ENCODE data around the gene STEAP1.

STEAP1 gene

GRCh38 chr7:90167361-90167760, 13.1 kb downstream of the STEAP1 start:
- no peak for DNase-seq (ENCODE audit: low read depth, low spot score)
- TF ChIP-seq CTCF (IDR thresholded peaks at IDR 0.05; ENCODE audit: low read depth, low read length), result no peak
- no peak overlapping the region for H3K4me3 ChIP-seq (ENCODE audit: low read depth, low read length)
- in situ Hi-C loops (cut with HindIII; ENCODE audit: low sequenced_read_pairs), result no loop called here

GRCh38 chr7:90169891-90170290, 15.6 kb downstream of the STEAP1 start:
- in situ Hi-C loops (cut with HindIII; ENCODE audit: low sequenced_read_pairs), result no loop called here
- no peak for TF ChIP-seq CTCF (IDR thresholded peaks at IDR 0.05; ENCODE audit: low read depth, low read length)
- no peak for DNase-seq (ENCODE audit: low read depth, low spot score)
- no peak overlapping the region for H3K4me3 ChIP-seq (ENCODE audit: low read depth, low read length)

GRCh38 chr7:90172121-90172520, 17.9 kb downstream of the STEAP1 start:
- no peak for TF ChIP-seq CTCF (IDR thresholded peaks at IDR 0.05; ENCODE audit: low read depth, low read length)
- no peak for DNase-seq (ENCODE audit: low read depth, low spot score)
- in situ Hi-C loops (cut with HindIII; ENCODE audit: low sequenced_read_pairs), result no loop called here
- no peak overlapping the region for H3K4me3 ChIP-seq (ENCODE audit: low read depth, low read length)

GRCh38 chr7:90172624-90173023, 18.4 kb downstream of the STEAP1 start:
- H3K4me3 ChIP-seq (ENCODE audit: low read depth, low read length), result no peak overlapping the region
- no peak for DNase-seq (ENCODE audit: low read depth, low spot score)
- no peak for TF ChIP-seq CTCF (IDR thresholded peaks at IDR 0.05; ENCODE audit: low read depth, low read length)
- in situ Hi-C loops (cut with HindIII; ENCODE audit: low sequenced_read_pairs), result no loop called here

- no peak for TF ChIP-seq CTCF (IDR thresholded peaks at IDR 0.05; ENCODE audit: low read depth, low read length)
Observed at GRCh38 chr7:90173127-90173844, 19.0 kb downstream of the STEAP1 start.

GRCh38 chr7:90175667-90176066, 21.4 kb downstream of the STEAP1 start:
- no peak for TF ChIP-seq CTCF (IDR thresholded peaks at IDR 0.05; ENCODE audit: low read depth, low read length)
- no peak for DNase-seq (ENCODE audit: low read depth, low spot score)
- in situ Hi-C loops (cut with HindIII; ENCODE audit: low sequenced_read_pairs), result no loop called here
- H3K4me3 ChIP-seq (ENCODE audit: low read depth, low read length), result no peak overlapping the region

More at GRCh38 chr7:90173127-90173844, 19.0 kb downstream of the STEAP1 start:
- in situ Hi-C loops (cut with HindIII; ENCODE audit: low sequenced_read_pairs), result no loop called here
- H3K4me3 ChIP-seq (ENCODE audit: low read depth, low read length), result no peak overlapping the region
- peak; percentile 50 for DNase-seq (ENCODE audit: low read depth, low spot score)
